Measurements from ENCODE around the gene UBE3A.

Gene UBE3A

GRCh38 chr15:25402342-25402741 is 36.5 kb downstream of the UBE3A start:
- DNase-seq, result no peak

- DNase-seq, result no peak
Observed at GRCh38 chr15:25401501-25401900, 37.3 kb downstream of the UBE3A start.

- DNase-seq, result no peak
Observed at GRCh38 chr15:25397100-25397499, 41.7 kb downstream of the UBE3A start.

- no peak for DNase-seq
Observed at GRCh38 chr15:25394898-25395297, 43.9 kb downstream of the UBE3A start.

GRCh38 chr15:25392806-25393205 is 46.0 kb downstream of the UBE3A start:
- no peak for DNase-seq

- no peak for DNase-seq
Observed at GRCh38 chr15:25391971-25392721, 46.7 kb downstream of the UBE3A start.

- DNase-seq, result no peak
Observed at GRCh38 chr15:25385986-25386385, 52.8 kb downstream of the UBE3A start.

GRCh38 chr15:25381579-25381978 is 57.2 kb downstream of the UBE3A start:
- no peak for DNase-seq

- no peak for DNase-seq
Observed at GRCh38 chr15:25378501-25378901, 60.3 kb downstream of the UBE3A start.

- no peak for DNase-seq
Observed at GRCh38 chr15:25375557-25375956, 63.3 kb downstream of the UBE3A start.

- no peak for DNase-seq
Observed at GRCh38 chr15:25374143-25374542, 64.7 kb downstream of the UBE3A start.

GRCh38 chr15:25372298-25372697 is 66.5 kb downstream of the UBE3A start:
- DNase-seq, result no peak

GRCh38 chr15:25368850-25369249 is 70.0 kb downstream of the UBE3A start:
- DNase-seq, result no peak

- DNase-seq, result no peak
Observed at GRCh38 chr15:25366058-25366457, 72.8 kb downstream of the UBE3A start.

- DNase-seq, result no peak
Observed at GRCh38 chr15:25362545-25362944, 76.3 kb downstream of the UBE3A start.

GRCh38 chr15:25347707-25348106 is 91.1 kb downstream of the UBE3A start:
- no peak for DNase-seq

- DNase-seq, result no peak
Observed at GRCh38 chr15:25346371-25346770, 92.5 kb downstream of the UBE3A start.

GRCh38 chr15:25345943-25346342 is 92.9 kb downstream of the UBE3A start:
- DNase-seq, result no peak

- no peak for DNase-seq
Observed at GRCh38 chr15:25342629-25343028, 96.2 kb downstream of the UBE3A start.

- no peak for DNase-seq
Observed at GRCh38 chr15:25339431-25339830, 99.4 kb downstream of the UBE3A start.

- DNase-seq, result no peak
Observed at GRCh38 chr15:25335279-25335678, 103.5 kb downstream of the UBE3A start.

GRCh38 chr15:25333049-25333448 is 105.8 kb downstream of the UBE3A start:
- DNase-seq, result no peak

GRCh38 chr15:25332306-25332705 is 106.5 kb downstream of the UBE3A start:
- DNase-seq, result no peak

- no peak for DNase-seq
Observed at GRCh38 chr15:25331860-25332259, 107.0 kb downstream of the UBE3A start.

GRCh38 chr15:25331404-25331803 is 107.4 kb downstream of the UBE3A start:
- no peak for DNase-seq
